ENCODE results near the gene SAE1.

DNA sequence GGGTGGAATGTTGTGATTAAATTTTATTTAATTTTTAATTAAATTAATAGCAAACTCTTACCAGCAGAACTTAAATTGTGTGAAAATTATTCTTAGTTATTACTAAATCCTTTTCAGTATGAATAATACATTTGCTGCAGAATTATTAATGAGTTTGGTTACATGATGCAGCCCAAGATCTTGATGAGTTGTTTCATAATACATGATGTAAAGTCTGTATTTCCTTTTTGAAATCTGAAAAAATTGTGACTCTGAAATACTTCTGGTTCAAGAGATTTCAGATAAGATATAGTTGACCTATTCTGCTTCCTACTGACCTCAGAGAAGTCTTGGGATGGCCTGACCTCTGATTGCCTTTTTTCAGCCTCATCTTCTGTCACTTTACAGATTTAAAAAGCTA, 11.1 kb downstream of the SAE1 start:
- TF ChIP-seq, protein P1, sequence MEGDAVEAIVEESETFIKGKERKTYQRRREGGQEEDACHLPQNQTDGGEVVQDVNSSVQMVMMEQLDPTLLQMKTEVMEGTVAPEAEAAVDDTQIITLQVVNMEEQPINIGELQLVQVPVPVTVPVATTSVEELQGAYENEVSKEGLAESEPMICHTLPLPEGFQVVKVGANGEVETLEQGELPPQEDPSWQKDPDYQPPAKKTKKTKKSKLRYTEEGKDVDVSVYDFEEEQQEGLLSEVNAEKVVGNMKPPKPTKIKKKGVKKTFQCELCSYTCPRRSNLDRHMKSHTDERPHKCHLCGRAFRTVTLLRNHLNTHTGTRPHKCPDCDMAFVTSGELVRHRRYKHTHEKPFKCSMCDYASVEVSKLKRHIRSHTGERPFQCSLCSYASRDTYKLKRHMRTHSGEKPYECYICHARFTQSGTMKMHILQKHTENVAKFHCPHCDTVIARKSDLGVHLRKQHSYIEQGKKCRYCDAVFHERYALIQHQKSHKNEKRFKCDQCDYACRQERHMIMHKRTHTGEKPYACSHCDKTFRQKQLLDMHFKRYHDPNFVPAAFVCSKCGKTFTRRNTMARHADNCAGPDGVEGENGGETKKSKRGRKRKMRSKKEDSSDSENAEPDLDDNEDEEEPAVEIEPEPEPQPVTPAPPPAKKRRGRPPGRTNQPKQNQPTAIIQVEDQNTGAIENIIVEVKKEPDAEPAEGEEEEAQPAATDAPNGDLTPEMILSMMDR (IDR thresholded peaks at IDR 0.05), result no peak
- TF ChIP-seq POLR2A (IDR thresholded peaks at IDR 0.05), result no peak
- TF ChIP-seq POLR2AphosphoS5 (IDR thresholded peaks at IDR 0.05), result no peak
- no peak for TF ChIP-seq EP300 (IDR thresholded peaks at IDR 0.05; ENCODE audit: low read depth)
